ENCODE results near the gene DHRS3. TPM values are rescaled to one million over a fixed set of nuclear protein-coding genes. Genes with fewer than 3 reads are reported as not detected.

The DHRS3 gene
- total RNA-seq, 4 donors from 2014 or later = 180 to 449 (median 358) TPM

DNA sequence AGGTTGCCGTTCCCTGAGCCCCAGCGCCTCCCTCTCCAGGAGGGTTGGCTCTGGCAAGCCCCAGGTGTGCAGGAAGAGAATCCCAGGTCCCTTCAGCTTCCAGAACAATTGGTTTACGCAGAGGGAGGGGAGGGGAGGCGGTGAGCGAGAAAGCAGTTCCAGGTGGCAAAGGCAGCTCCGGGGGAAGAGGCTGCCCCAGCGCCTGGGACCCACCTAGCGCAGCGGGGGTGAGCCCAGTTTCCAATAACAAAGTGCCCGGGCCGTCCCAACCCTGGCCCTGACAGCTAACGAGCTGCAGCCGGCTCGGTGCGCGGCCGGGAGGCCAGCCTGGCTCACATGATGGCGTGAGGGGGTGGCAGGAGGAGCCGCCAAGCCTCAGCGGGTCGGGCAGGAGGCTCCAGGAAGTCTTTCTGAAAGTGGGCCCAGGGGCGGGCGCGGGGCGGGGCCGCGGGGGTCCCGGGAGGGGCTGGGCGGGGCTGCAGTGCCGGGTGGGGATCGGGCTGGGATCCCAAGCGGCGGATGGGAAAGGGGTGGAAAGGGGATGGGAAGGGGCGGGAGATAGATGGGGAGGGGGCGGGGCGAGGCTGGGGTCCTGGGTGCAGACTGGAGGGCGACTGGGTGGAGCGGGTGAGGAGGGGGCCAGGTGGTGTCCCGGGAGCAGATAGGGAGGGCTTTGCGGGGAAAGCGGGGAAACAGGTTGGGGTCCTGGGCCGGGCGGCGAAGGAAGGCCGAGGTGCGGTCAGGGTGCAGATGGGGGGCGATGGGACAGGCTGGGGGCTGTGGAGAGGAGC, 22.8 kb downstream of the DHRS3 start:
- Histone ChIP-seq H3K9me3 (no peaks in the 10 kb centered on the region), H3K4me1 (peaks cover 0 to 100% (median 89%) of the 10 kb centered on the region in 4 donors), H3K27me3 (no peaks in the 10 kb centered on the region), H3K27ac (peak overlapping the region; percentile 62 to 91 (median 85)), H3K4me3 (peak overlapping the region; percentile 13 to 51 (median 49)), H3K36me3 (peaks cover 0 to under 1% (median 0%) of the 10 kb centered on the region in 3 donors)
- DNase-seq (ENCODE audit: low spot score in 2 of 2) = no peak
- TF ChIP-seq POLR2A (IDR thresholded peaks at IDR 0.05) (peak in 1 of 2 donors; percentile 47), EP300 (IDR thresholded peaks at IDR 0.05) (peak in 1 of 2 donors; percentile 81)
- TF ChIP-seq, protein P1, sequence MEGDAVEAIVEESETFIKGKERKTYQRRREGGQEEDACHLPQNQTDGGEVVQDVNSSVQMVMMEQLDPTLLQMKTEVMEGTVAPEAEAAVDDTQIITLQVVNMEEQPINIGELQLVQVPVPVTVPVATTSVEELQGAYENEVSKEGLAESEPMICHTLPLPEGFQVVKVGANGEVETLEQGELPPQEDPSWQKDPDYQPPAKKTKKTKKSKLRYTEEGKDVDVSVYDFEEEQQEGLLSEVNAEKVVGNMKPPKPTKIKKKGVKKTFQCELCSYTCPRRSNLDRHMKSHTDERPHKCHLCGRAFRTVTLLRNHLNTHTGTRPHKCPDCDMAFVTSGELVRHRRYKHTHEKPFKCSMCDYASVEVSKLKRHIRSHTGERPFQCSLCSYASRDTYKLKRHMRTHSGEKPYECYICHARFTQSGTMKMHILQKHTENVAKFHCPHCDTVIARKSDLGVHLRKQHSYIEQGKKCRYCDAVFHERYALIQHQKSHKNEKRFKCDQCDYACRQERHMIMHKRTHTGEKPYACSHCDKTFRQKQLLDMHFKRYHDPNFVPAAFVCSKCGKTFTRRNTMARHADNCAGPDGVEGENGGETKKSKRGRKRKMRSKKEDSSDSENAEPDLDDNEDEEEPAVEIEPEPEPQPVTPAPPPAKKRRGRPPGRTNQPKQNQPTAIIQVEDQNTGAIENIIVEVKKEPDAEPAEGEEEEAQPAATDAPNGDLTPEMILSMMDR (IDR thresholded peaks at IDR 0.05) = no peak
- 13 to 15% methylated on average over 34 to 39 of the region's 47 CpGs for WGBS, 2 donors

DNA sequence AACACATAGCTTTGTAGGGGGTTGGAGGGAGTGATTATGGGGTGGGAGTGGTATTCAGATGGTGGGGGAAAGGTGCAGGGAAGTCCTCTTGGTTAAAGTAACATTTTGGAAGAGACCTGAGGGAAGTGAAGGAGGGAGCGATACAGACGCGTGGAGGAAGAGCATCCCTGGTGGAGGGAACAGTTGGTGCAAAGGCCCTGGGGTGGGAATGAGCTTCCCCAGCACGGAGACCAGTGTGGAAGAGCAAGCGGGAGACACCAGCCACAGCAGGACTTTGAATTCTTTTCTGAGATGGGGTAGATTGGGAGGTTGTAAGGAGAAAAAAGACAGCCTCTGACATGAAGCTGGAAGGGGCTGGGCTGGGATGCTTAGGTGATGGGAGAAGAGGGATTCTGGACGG, 23.5 kb downstream of the DHRS3 start:
- no peaks in the 10 kb centered on the region for H3K27me3 ChIP-seq
- H3K4me3 ChIP-seq = peak overlapping the region in 1 of 4 donors; percentile 50
- 73 to 75% methylated on average over 6 of the region's 6 CpGs for WGBS, 2 donors
- peak overlapping the region; percentile 62 to 91 (median 85) for H3K27ac ChIP-seq
- no peak for TF ChIP-seq EP300 (IDR thresholded peaks at IDR 0.05)
- TF ChIP-seq POLR2A (IDR thresholded peaks at IDR 0.05) = no peak
- TF ChIP-seq, protein P1 (IDR thresholded peaks at IDR 0.05) = no peak
- H3K36me3 ChIP-seq = peaks cover 0 to 5% (median 3%) of the 10 kb centered on the region in 3 donors
- H3K9me3 ChIP-seq = no peaks in the 10 kb centered on the region
- peaks cover 0 to 100% (median 85%) of the 10 kb centered on the region in 4 donors for H3K4me1 ChIP-seq
- DNase-seq (ENCODE audit: low spot score in 2 of 2) = no peak

DNA sequence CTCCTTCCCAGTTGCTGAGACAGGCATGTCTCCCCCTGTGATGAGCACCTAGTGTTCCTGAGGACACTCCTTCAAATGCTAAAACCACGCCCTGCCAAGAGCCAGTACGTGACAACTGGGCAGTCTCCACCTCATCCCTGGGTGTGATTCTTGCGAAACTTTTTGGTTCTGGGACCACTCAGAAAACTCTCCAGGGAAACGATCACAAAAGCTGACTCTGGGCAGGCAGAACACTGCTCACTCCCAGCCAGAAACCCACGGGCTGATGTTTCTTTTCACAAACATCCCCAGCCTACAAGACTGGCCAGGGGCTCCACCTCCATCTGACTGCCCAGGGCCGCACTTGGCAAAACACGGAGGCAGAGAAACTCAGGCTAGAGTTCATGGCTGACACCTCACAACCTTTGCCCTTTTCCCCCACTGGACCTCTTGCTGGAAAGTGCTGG, 24.4 kb downstream of the DHRS3 start:
- peak overlapping the region; percentile 62 to 91 (median 76) for H3K27ac ChIP-seq
- peak in 1 of 2 donors; percentile 74 for TF ChIP-seq EP300 (IDR thresholded peaks at IDR 0.05)
- TF ChIP-seq, protein P1 (IDR thresholded peaks at IDR 0.05) = no peak
- peaks cover 0 to 100% (median 79%) of the 10 kb centered on the region in 4 donors for H3K4me1 ChIP-seq
- H3K36me3 ChIP-seq = peaks cover 0 to 5% (median 3%) of the 10 kb centered on the region in 3 donors
- no peaks in the 10 kb centered on the region for H3K27me3 ChIP-seq
- H3K4me3 ChIP-seq = no peak overlapping the region
- DNase-seq (ENCODE audit: low spot score in 2 of 2) = peak; percentile 45 to 58
- WGBS, 2 donors = 23 to 27% methylated on average over 7 of the region's 7 CpGs
- H3K9me3 ChIP-seq = no peaks in the 10 kb centered on the region

DNA sequence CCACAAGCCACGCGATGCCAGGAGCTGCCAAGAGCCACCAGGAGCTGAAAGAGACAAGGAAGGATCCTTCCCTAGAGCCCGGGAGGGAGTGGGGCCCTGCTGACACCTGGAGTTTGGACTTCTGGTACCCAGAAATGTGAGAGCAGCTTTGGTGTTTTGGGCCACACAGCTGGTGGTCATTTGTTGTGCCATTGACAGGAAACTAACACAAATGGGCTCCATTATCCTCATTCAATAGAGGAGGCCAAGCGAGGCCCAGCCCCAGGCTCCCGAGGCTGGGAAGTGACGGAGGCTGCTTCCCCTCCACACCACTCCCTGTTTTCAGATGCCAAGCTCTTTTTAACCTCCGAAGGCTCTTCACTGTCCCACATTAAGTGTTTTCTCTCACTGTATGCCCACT, 25.5 kb downstream of the DHRS3 start:
- Histone ChIP-seq H3K4me3 (no peak overlapping the region), H3K27ac (peak overlapping the region; percentile 62 to 91 (median 76)), H3K4me1 (peaks cover 0 to 100% (median 70%) of the 10 kb centered on the region in 4 donors), H3K27me3 (no peaks in the 10 kb centered on the region), H3K36me3 (peaks cover 0 to 5% (median 3%) of the 10 kb centered on the region in 3 donors), H3K9me3 (no peaks in the 10 kb centered on the region)
- no peak for DNase-seq (ENCODE audit: low spot score in 2 of 2)
- WGBS, 2 donors = 47 to 57% methylated on average over 7 of the region's 7 CpGs
- TF ChIP-seq, protein P1 (IDR thresholded peaks at IDR 0.05) = no peak
- TF ChIP-seq POLR2A (IDR thresholded peaks at IDR 0.05) (no peak), EP300 (IDR thresholded peaks at IDR 0.05) (no peak)
